Measurements from ENCODE around the gene ZNF775. TPM values are rescaled to one million over a fixed set of nuclear protein-coding genes. Genes with fewer than 3 reads are reported as not detected.
"Not testable (repeated sequence)": the region's sequence is repeated elsewhere in the genome, so short reads cannot be mapped to it uniquely, and the experiment has no call there.

The ZNF775 gene
- polyA plus RNA-seq, 3 donors: 8.4 to 9.7 (median 8.6) TPM

DNA sequence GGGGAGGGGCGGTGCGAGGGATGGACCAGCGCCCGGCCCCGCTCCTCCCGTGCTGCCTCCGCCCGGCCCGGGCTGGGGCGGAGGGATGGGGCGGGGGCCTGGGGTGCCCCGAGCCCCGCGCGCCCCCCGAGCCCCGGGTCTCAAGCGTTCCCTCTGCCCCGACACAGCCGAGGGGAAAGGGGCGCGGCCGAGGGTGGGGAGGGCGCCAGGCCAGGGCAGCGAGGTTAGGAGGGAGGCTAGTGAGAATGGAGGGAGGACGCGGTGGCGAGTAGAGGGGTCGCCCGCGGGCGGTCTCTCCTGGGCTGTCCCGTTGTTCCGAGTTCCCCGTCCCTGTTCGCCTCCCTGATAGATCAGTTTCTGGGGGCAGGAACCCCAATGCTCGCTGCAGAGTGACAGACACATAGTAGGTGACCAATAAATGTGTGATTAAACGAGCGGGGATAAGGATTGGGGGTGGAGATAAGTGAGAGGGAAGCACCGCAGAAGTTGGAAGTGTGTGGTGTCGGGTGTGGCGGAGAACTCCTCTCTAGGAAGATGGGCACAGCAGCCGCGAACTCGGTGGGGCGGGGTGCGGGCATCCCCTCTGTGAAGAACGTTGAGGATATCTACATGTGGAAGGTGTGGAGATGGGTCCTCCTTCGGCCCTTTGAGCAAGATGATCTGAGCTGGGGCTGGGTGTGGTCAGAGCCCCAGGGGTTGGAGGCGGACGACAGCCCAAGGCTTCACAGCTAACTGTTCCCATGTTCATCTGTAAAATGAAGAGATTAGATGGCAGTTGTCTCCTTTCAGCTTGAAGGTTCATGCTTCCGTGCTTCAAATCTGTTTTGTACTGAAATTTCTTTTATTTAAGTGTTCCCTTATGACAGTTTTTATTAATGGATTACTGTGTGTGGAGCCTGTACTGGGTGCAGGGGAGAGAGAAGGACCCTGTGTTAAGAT, 580 bp downstream of the ZNF775 start:
- no peak for DNase-seq

DNA sequence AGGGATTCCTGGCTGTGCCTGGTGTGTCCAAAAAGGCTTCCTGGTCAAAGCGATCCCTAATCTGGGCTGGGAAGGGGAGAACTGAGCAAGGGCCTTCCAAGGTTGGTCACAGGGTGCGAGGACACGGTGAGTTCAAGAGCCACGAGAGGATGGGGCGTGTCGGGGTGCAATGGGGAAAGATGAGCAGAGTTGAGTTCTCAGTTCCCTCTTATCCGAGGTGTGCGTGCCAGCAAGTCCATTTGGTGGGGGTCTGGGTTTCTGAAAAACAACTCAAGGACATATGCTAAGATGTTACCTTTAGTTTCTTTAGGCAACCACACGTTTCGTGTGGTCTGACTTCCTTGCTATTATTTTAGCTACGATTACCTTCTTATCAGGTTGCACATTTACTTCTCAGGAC, 1.3 kb downstream of the ZNF775 start:
- no peak for DNase-seq

DNA sequence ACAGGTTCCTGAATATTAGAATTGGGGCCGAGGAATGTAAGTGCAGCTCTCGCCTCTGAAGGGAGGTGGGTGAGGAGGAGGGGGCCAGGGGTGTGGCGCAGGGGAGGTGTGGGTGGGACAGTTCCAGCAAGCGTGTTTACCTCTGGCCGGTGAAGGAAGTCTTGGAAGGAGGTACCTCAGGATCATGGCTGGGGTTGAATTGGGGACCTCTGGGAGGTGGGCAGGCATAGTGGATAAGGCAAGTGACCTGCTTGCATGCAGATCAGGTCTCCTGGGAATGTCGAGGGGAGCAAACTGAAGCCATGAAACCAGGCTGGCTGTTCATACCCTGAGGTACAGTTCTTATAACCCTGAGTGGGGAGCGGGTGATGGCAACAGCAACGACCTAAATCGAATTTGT, 2.0 kb downstream of the ZNF775 start:
- no peak for DNase-seq

DNA sequence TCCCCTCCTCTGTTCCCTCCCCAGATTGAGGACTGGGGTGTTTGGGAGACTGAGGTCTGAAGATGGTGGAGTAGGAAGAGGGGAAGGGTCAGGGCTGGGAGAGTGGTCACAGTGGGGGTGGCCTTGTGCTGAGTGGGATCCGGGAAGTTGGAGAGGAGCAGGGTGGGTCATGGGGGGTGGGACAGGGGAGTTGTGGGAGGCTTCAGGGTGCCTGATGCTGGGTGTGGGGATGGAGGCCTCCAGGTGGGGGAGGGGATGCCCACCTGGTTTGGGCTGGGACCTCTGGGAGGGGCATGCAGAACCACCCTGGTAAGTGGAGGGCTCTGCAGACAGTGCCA, 2.6 kb downstream of the ZNF775 start:
- DNase-seq: no peak

DNA sequence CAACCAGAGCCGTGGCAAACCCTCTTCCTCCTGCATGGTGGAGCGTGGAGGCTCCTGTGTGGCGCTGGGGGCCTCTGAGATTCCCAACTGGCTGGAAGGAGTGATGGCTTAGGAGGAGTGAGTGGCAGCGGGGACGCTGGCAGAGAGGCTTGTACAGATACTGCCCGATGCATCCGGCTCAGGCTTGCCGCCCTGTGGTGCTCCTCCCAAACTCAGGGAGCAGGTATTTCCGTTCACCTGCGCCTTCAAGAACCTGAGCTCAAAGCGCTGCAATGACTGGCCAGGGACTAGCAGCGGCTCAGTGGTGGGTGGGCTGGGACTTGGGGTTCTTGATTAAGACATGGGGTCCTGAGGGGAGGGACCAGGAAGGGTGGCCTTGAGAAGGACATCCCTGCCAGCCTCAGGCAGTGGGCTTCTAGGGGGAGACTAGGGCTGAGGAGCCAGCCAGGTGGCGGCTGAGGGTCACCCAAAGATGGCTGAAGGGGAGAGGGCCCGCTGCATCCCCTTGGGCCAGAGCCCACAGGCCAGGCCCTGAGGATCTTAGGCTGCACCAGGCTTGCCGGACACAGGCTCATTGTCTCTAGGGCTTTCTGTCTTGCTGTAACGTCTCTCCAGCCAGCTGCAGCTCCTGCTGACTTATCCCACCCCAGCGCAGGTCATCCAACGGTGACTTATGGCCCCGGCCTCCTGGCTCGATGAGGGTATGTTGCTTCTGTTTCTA, 3.2 kb downstream of the ZNF775 start:
- DNase-seq: no peak

DNA sequence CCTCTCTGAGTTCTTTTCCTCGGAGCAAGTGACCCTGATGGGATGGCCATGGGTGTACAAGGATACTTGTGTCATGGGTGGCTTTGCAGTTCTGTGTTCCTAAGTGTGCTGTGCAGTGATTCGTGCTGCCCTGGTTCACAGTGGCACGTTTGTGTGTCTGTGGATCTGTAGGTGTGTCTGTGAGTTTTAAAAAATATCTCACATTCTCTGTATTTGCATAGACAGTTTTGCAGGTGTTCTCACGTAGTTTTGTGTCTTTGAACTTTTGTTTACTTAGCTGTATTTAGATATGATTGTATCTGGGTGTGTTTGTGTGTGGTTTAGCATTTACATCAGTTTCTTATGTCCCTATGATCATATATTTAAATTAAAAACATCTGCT, 3.7 kb downstream of the ZNF775 start:
- DNase-seq: no peak

DNA sequence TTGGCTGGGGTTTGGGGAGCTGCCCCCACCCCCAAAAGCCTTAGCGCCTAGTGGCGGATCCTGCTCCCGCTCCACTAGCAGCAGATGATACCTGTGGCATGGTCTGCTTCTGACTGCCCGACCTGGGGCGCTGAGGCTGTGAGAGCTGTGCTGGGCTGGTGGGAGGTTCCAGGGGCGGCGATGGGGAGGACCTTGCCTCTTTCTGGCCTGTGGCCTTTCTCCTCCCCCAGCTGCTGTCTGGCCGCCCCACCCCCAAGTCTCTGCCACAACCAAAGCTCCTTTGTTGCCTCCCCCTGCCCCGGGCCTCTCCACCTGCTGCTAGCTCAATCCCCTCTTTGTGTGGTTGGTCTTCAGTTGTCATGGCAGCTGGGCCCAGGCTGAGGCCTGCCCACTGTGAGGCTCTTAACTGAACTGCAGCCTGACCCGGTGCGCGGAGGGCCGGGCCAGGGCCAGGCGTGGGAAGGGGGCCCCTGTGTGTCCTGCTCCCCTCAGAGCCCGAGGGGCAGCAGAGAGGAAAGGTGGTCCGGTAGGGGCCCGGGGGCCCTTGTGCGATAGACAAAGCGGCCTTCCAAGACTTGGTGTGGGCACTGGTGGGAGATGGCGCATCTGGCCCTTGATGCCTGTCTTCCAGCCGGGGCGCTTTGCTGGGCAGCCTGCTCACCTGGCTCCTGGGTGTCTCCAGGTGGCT, 4.7 kb downstream of the ZNF775 start:
- DNase-seq: peak; percentile 79

DNA sequence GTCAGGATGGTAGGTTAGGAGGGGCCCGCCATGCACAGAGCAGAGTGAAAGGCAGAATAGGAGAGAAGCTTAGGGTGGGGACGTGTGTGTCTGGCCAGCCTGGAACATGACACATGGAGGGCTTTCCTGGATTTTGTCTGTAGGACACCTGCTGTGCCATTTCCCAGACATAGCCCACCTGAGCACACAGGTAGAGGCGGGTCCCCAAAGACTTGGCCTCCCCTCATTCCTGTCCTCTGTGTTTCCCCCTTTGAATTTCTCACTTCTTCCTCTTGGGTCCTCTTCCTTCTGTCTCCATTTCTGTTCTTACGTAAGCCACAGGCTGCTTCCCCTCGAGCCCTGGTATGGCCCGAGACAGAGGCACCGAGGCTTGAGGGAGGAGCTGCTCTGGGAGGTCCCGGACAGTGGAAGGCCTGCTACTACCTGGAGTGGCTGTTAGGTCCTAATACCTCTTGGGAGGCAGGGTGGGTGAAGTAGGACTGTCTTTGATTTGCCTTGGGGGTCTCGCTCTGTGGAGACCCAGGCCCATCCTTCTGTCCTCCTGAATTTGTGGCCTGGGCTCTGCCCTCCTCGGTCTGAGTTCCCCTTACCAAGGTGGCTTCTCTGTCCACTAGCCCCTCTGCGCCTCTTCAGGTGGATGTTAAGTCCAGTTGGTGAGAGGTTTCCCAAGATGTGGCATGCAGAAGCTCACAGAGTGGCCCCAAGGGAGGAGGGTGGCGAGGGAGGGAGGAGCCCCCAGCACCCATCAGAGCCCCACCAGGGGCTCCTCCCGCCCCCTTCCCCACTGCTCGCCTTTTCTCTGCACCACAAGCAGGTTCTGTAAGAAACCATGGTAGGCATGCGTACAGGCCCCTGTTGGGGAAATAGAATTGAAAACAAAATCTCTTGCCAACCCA, 5.5 kb downstream of the ZNF775 start:
- no peak for DNase-seq

DNA sequence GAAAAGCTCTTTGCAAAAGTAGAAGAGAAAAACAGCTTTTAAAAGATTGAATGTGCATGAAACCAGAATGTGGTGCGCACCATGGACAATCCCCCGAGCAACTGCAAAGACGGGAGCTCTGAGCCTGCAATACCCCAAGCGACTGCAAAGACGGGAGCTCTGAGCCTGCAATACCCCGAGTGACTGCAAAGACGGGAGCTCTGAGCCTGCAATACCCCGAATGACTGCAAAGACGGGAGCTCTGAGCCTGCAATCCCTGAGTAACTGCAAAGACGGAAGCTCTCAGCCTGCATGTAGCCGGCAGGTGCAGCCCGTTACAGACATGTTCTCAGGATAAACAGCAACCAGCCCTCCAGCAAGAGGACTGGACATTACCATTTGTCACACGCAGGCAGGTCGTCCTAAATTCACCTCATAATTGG, 6.2 kb downstream of the ZNF775 start:
- DNase-seq: no peak

DNA sequence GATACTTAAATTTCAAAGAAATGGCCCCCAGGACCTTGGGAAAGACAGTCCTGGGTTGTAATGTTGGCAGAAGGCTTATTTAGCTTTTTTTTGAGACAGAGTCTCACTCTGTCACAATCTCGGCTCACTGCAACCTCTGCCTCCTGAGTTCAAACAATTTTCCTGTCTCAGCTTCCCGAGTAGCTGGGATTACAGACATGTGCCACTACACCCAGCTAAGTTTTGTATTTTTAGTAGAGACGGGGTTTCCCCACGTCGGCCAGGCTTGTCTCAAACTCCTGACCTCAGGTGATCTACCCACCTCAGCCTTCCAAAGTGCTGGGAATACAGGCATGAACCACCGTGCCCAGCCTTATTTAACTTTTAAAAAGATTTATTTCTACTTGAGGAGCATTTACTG, 6.8 kb downstream of the ZNF775 start:
- not testable (repeated sequence) for DNase-seq

DNA sequence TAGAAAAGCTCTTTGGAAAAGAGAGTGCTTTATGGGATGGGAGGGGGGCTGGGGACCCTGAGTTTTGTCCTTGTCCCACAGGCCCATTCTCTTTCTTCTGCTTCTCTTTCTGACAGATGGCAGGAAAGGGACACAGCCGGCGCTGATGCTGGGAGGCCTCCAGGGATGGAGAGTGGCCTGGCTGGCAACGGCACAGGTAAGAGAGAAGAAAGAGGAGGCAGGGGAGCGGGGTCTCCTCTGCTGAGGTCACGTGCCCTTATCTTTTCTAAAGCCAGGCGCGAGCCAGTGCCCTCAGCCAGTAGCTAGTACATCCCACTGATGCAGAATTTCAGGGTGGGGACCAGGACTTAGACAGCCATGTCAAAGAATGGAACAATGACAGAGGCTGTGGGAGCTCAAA, 9.2 kb downstream of the ZNF775 start:
- no peak for DNase-seq

DNA sequence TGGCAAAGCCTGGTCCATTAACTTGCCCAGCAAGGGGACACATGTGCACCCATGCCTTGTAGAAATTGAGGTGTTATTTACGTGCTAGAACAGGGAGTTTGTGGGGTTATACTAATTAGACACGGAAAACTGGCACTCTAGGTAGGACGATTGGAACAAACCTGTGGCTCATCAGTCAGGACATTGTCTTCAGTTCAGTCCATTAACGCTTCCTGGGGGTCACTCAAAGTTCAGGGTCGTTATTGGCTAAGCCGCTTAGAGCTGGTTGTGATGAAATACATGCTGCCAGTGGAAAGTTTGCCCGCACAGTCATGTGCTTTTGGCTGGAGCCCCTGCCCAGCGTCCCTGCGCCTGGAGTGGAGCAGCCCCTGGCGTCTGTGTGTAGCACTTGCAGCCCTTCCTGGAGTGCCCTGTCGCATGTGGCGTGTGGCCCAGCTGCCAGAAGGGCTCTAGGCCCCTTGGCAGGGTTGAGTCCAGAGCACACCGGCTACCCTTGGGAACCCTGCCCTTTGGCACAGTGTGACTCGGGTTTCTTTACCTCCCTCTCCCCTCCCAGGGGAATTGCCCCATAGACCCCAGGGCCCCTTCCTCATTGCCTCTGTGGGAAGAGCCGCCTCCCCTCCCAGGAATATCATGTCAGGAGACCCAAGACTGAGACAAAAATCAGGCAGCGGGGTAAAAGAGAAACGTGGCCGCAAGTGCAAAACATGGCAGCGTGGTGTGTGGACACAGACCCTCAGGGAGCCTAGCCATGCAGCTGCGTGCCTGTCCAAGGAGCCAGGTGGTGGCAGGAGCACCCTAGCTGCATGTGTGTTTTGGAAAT, 9.8 kb downstream of the ZNF775 start:
- no peak for DNase-seq

DNA sequence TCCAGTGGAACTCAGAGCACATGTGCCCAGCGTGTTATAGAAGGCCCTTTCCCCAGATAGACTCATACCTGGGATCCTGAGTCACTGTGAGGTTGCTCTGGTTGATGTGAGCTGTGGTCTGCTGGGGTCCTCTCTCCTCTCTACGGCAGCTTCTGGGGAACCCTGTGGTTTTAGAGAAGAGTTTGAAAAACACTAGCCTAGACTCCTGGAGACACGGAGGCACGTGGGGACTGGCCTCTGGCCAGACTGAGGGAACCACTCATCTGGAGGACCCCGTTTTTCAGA, 10.3 kb downstream of the ZNF775 start:
- DNase-seq: no peak

DNA sequence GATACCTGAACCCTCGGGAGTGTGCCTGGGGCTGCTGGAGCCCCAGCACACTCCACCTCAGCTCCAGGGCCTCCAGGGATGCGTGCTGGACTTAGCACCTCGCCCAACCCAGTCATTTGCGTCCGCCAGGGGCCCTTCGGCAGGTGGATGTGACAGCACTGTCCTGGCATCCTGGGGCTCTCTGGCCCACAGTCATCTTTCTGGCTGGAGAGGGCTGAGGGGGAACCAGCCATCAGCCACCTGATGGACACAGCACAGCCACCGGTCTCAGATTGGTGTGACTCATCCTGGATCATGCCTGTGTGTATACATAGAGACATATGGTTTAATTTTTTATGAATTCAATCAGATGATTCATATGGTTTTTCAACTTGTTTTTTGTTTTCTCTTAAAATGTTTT, 11.1 kb downstream of the ZNF775 start:
- no peak for DNase-seq

DNA sequence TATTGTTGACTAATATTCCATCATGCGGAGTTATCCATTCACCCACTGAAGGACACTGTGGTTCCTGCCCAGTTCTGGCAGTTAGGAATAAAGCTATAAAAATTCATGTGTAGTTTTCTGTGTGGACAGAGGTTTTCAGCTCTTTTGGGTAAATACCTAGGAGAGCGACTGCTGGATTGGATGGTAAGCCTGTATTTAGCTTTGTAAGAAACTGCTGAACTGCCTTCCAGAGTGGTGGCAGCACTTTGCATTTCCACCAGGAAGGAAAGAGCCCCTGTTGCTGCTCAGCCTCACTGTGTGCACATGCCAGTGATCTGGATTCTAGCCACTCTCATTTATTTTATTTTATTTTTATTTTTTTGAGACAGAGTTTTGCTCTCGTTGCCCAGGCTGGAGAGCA, 14.2 kb downstream of the ZNF775 start:
- no peak for DNase-seq

DNA sequence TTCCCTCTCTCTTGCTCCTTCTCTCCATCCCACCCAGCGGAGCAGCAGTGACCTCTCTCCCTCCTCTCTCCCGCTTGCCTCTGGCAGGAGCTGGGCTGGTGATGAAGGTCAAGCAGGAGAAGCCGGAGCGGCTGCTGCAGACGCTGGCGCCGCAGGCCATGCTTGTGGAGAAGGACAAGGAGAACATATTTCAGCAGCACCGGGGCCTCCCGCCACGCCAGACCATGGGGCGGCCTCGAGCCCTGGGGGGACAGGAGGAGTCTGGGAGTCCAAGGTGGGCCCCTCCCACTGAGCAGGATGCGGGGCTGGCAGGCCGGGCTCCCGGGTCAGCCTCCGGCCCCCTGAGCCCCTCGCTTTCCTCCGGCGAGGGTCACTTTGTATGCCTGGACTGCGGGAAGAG, 17.3 kb downstream of the ZNF775 start:
- no peak for DNase-seq

DNA sequence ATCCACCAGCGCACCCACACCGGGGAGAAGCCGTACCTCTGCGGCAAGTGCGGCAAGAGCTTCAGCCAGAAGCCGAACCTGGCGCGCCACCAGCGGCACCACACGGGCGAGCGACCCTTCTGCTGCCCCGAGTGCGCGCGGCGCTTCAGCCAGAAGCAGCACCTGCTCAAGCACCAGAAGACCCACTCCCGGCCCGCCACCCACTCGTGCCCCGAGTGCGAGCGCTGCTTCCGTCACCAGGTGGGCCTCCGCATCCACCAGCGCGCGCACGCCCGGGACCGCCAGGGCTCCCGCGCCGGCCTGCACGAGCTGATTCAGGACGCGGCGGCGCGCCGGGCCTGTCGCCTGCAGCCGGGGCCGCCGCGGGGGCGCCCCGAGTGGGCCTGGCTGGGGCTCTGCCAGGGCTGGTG, 17.7 kb downstream of the ZNF775 start:
- no peak for DNase-seq

DNA sequence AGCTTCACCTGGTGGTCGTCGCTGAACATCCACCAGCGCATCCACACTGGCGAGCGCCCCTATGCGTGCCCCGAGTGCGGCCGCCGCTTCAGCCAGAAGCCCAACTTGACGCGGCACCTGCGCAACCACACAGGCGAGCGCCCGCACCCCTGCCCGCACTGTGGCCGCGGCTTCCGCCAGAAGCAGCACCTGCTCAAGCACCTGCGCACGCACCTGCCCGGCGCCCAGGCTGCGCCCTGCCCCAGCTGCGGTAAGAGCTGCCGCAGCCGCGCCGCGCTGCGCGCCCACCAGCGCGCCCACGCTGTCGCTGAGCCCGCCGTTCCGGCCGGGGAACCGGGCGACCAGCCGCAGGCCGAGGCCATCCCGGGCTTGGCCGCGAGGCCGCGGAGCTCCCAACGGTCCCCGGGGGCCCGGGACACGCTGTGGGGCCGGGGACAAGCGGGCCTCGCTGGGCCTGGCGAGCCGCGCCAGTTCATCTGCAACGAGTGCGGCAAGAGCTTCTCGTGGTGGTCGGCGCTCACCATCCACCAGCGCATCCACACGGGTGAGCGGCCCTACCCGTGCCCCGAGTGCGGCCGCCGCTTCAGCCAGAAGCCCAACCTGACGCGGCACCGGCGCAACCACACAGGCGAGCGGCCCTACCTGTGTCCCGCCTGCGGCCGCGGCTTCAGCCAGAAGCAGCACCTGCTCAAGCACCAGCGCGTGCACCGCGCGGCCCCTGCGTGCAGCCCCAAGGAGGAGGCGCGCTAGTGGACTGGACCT, 18.4 kb downstream of the ZNF775 start:
- no peak for DNase-seq

DNA sequence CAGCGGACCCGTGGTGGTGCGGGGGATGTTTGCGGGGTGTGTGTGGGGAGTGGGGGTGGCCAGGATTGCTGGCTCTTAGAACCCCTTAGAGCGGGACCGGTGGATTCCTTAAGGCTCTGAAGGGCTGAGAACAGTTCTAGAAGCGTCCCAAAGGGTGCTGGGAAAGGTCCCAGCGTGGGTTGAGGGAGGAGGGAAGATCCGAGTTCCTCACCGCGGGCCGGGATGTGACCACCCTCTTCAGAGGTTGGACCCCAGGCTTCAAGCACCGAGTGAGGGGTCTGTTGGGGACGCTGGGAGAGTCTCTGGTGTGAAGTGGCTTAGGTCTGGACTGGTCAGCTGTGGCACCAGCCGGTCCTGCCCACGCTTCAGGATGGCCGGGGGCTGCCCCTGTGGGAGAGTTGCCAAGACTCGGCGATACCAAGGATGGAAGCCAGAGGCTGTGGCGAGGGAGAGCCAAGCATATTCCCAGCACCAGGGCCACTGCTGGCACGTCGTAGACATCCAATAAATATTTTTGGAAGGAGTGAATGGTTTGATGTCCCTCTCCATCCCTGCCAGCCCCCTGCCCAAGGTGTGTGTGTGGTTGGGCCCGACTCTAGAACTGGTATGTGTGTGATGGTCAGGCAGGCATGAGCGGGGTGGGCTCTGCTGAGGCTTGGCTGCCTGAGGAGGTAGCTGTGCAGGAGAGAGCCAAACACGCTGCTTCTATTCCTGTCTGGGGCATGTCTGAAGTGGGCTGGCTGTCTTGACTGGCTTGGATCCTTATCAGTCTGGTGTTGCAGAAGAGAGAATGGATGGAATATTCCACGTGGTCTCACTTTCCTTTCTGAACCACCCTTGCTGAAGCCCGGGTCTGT, 19.2 kb downstream of the ZNF775 start:
- DNase-seq: no peak
